ENCODE results near the gene TLX1. TPM values are rescaled to one million over a fixed set of nuclear protein-coding genes. Genes with fewer than 3 reads are reported as not detected.
A peak's percentile ranks its signal among the peaks of the same experiment; 100 is the strongest.

Gene TLX1
- total RNA-seq, 1 donor from 2014 or later = not detected

- DNase-seq (ENCODE audit: extremely low read depth, low read depth, low spot score) = no peak
Observed at GRCh38 chr10:101133489-101134298, 2.6 kb downstream of the TLX1 start.

- no peak for DNase-seq (ENCODE audit: extremely low read depth, low read depth, low spot score)
Observed at GRCh38 chr10:101134299-101135127, 3.4 kb downstream of the TLX1 start.

- DNase-seq (ENCODE audit: extremely low read depth, low read depth, low spot score) = no peak
Observed at GRCh38 chr10:101135141-101136006, 4.3 kb downstream of the TLX1 start.

GRCh38 chr10:101136007-101136707 is 5.1 kb downstream of the TLX1 start:
- no peak for DNase-seq (ENCODE audit: extremely low read depth, low read depth, low spot score)

GRCh38 chr10:101136708-101137121 is 5.6 kb downstream of the TLX1 start:
- DNase-seq (ENCODE audit: extremely low read depth, low read depth, low spot score) = no peak

- no peak for DNase-seq (ENCODE audit: extremely low read depth, low read depth, low spot score)
Observed at GRCh38 chr10:101137271-101137670, 6.2 kb downstream of the TLX1 start.

- no peak for DNase-seq (ENCODE audit: extremely low read depth, low read depth, low spot score)
Observed at GRCh38 chr10:101138788-101139420, 7.8 kb downstream of the TLX1 start.

- no peak for DNase-seq (ENCODE audit: extremely low read depth, low read depth, low spot score)
Observed at GRCh38 chr10:101139421-101139911, 8.4 kb downstream of the TLX1 start.

- DNase-seq (ENCODE audit: extremely low read depth, low read depth, low spot score) = no peak
Observed at GRCh38 chr10:101140084-101140949, 9.2 kb downstream of the TLX1 start.

GRCh38 chr10:101140950-101141615 is 10.0 kb downstream of the TLX1 start:
- no peak for DNase-seq (ENCODE audit: extremely low read depth, low read depth, low spot score)

GRCh38 chr10:101141616-101142532 is 10.8 kb downstream of the TLX1 start:
- DNase-seq (ENCODE audit: extremely low read depth, low read depth, low spot score) = peak; percentile 37

GRCh38 chr10:101142533-101143344 is 11.6 kb downstream of the TLX1 start:
- no peak for DNase-seq (ENCODE audit: extremely low read depth, low read depth, low spot score)

GRCh38 chr10:101143345-101143630 is 12.2 kb downstream of the TLX1 start:
- no peak for DNase-seq (ENCODE audit: extremely low read depth, low read depth, low spot score)

- DNase-seq (ENCODE audit: extremely low read depth, low read depth, low spot score) = no peak
Observed at GRCh38 chr10:101144053-101144452, 13.0 kb downstream of the TLX1 start.

- no peak for DNase-seq (ENCODE audit: extremely low read depth, low read depth, low spot score)
Observed at GRCh38 chr10:101145145-101145544, 14.0 kb downstream of the TLX1 start.

- DNase-seq (ENCODE audit: extremely low read depth, low read depth, low spot score) = no peak
Observed at GRCh38 chr10:101145750-101146391, 14.8 kb downstream of the TLX1 start.

Measured in glomerular endothelial cell (primary cell).